Liver (tissue), 9 donors: ENCODE data around the gene CEP89. TPM values are rescaled to one million over a fixed set of nuclear protein-coding genes. Genes with fewer than 3 reads are reported as not detected.
"Not testable (repeated sequence)": the region's sequence is repeated elsewhere in the genome, so short reads cannot be mapped to it uniquely, and the experiment has no call there.

Source experiments
- DNase-seq: peaks from one replicate; pipeline ENCODE4 v3.0.0-alpha.2; 2017; ENCODE audit warnings: low spot score
- H3K27ac ChIP-seq, 2 donors: one replicate each; pipeline ENCODE4 v1.7.0; 2013; ENCODE audit warnings: inconsistent platforms in 2 of 2, low read length in 2 of 2, control low read depth in 1 of 2, low read depth in 1 of 2, mild to moderate bottlenecking in 1 of 2
- H3K27me3 ChIP-seq, 4 donors: one replicate each; pipeline versions ENCODE4 v1.6.1 to v1.7.0; 2013; ENCODE audit warnings: low read length in 3 of 4, inconsistent platforms in 1 of 4, mild to moderate bottlenecking in 1 of 4, moderate library complexity in 1 of 4; ENCODE audit not compliant: control insufficient read depth in 4 of 4, insufficient read depth in 4 of 4
- H3K36me3 ChIP-seq, 4 donors: one replicate each; pipeline versions ENCODE4 v1.6.1 to v1.7.0; 2013; ENCODE audit warnings: low read length in 3 of 4, mild to moderate bottlenecking in 3 of 4, low read depth in 1 of 4, moderate library complexity in 1 of 4; ENCODE audit not compliant: control insufficient read depth in 4 of 4, insufficient read depth in 3 of 4
- H3K4me1 ChIP-seq, 4 donors: one replicate each; pipeline versions ENCODE4 v1.6.1 to v1.7.0; 2013; ENCODE audit warnings: low read length in 3 of 4, mild to moderate bottlenecking in 3 of 4, moderate library complexity in 1 of 4; ENCODE audit not compliant: control insufficient read depth in 4 of 4, insufficient read depth in 4 of 4
- H3K4me3 ChIP-seq, 3 donors: one replicate each; pipeline versions ENCODE4 v1.6.1 to v1.7.0; 2013; ENCODE audit warnings: low read length in 3 of 3, control low read depth in 1 of 3, low read depth in 1 of 3, mild to moderate bottlenecking in 1 of 3
- H3K9ac ChIP-seq, 2 donors: one replicate each; pipeline ENCODE4 v1.7.0; 2013; ENCODE audit warnings: low read length in 2 of 2, mild to moderate bottlenecking in 2 of 2, moderate library complexity in 2 of 2, control low read depth in 1 of 2, low read depth in 1 of 2
- H3K9me3 ChIP-seq, 4 donors: one replicate each; pipeline versions ENCODE4 v1.6.1 to v1.7.0; 2013; ENCODE audit warnings: low read length in 3 of 4; ENCODE audit not compliant: control insufficient read depth in 4 of 4
- EGR1 ChIP-seq, 2 donors: IDR thresholded peaks; 2 replicates each; pipeline ENCODE4 v1.6.1; 2016 to 2018; ENCODE audit warnings: antibody characterized with exemption in 2 of 2, low read depth in 2 of 2
- FOXA2 ChIP-seq: IDR thresholded peaks from 2 replicates; pipeline ENCODE4 v1.6.1; 2016; ENCODE audit warnings: antibody characterized with exemption
- GABPA ChIP-seq, 2 donors: IDR thresholded peaks in 1 of 2; conservative IDR thresholded peaks in 1 of 2; 2 replicates each; pipeline ENCODE4 v1.6.1; 2016; ENCODE audit warnings: antibody characterized with exemption in 2 of 2, mild to moderate bottlenecking in 1 of 2, moderate library complexity in 1 of 2
- HNF4A ChIP-seq, 2 donors: conservative IDR thresholded peaks; 2 replicates each; pipeline ENCODE4 v1.6.1; 2016; ENCODE audit warnings: antibody characterized with exemption in 2 of 2, mild to moderate bottlenecking in 2 of 2
- HNF4G ChIP-seq: IDR thresholded peaks from 2 replicates; pipeline ENCODE4 v1.6.1; 2016; ENCODE audit warnings: antibody characterized with exemption
- JUND ChIP-seq, 2 donors: IDR thresholded peaks; 2 replicates each; pipeline ENCODE4 v1.6.1; 2016; ENCODE audit warnings: antibody characterized with exemption in 2 of 2
- NR2F2 ChIP-seq: IDR thresholded peaks from 2 replicates; pipeline ENCODE4 v1.6.1; 2016; ENCODE audit warnings: antibody characterized with exemption
- RAD21 ChIP-seq, 2 donors: IDR thresholded peaks; 2 replicates each; pipeline ENCODE4 v1.6.1; 2016; ENCODE audit warnings: antibody characterized with exemption in 2 of 2, mild to moderate bottlenecking in 2 of 2
- RXRA ChIP-seq, 2 donors: IDR thresholded peaks; 2 replicates each; pipeline ENCODE4 v1.6.1; 2017 to 2018; ENCODE audit warnings: antibody characterized with exemption in 2 of 2, mild to moderate bottlenecking in 1 of 2
- TAF1 ChIP-seq: conservative IDR thresholded peaks from 2 replicates; pipeline ENCODE4 v1.6.1; 2016; ENCODE audit warnings: antibody characterized with exemption, mild to moderate bottlenecking
- YY1 ChIP-seq: IDR thresholded peaks from 2 replicates; pipeline ENCODE4 v1.6.1; 2016; ENCODE audit warnings: antibody characterized with exemption, mild to moderate bottlenecking
- WGBS: extraction: QIAGEN DNeasy Blood & Tissue Kit; methylation state at CpG from one replicate; pipeline ENCODE4 v1.1.7; 2013; 5-methylcytosine and 5-hydroxymethylcytosine counted together
- polyA plus RNA-seq, 2 donors: library from polyadenylated mRNA; stranded (reverse) in 1 of 2; unstranded in 1 of 2; fragments of 200-250 nt in 1 of 2; fragments of >200 nt in 1 of 2; fragmentation: Nextera tagmentation in 1 of 2; extraction: Ambion mirVana in 1 of 2; gene quantifications; one replicate each; pipeline versions ENCODE4 v1.2.1 to v1.2.3, GENCODE V29; 2013 to 2015
- total RNA-seq, 2 donors: library from RNA; depleted of rRNA; stranded (reverse); fragments of >200 nt; gene quantifications; one replicate each; pipeline ENCODE4 v1.2.3, GENCODE V29; 2014
- TF ChIP-seq, protein P1 (sequence below): IDR thresholded peaks from 2 replicates; pipeline ENCODE4 v1.6.1; 2016; ENCODE audit warnings: antibody characterized with exemption, mild to moderate bottlenecking
- TF ChIP-seq, protein P2 (sequence below): IDR thresholded peaks from 2 replicates; pipeline ENCODE4 v1.6.1; 2016; ENCODE audit warnings: antibody characterized with exemption
- TF ChIP-seq, protein P3 (sequence below): IDR thresholded peaks from 2 replicates; pipeline ENCODE4 v1.6.1; 2016; ENCODE audit warnings: antibody characterized with exemption
- TF ChIP-seq, protein P4 (sequence below): IDR thresholded peaks from 2 replicates; pipeline ENCODE4 v1.6.1; 2016; ENCODE audit warnings: antibody characterized with exemption
- TF ChIP-seq, protein P5 (sequence below): fragments of 150-350 bp; IDR thresholded peaks from 2 replicates; pipeline ENCODE4 v1.5.1; 2017; ENCODE audit warnings: improper control_type of control experiment, low read depth, low read length; ENCODE audit not compliant: missing input control
- donor health status: healthy.
- donor health status: healthy.
- donor health status: healthy.
- donor health status: healthy.
- donor health status: healthy.

The CEP89 gene
- total and polyA plus RNA-seq, 4 donors: 2.0 to 2.9 (median 2.4) TPM

DNA sequence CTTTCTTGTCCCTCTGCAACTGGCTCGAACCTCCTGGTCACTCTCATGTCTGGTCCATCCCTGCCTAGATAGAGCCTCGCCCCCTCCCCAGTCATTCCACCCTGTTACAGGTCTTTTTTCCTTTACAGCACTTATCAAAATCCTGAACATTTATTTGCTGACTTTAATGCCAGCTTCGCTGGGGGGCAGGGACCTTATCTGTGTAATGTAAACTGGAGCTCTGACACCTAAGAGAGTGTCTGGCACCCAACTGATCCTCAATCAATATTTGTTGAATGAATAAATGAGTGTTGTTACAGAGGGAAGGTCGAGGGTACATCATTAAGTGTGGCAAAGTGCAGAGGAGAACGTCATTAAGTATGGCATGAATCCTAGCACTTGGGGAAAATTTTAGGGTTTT lies 17.0 kb upstream of the CEP89 start:
- Histone ChIP-seq H3K27ac (no peak overlapping the region), H3K9ac (no peak overlapping the region), H3K4me1 (no peaks in the 10 kb centered on the region), H3K4me3 (no peak overlapping the region), H3K27me3 (no peaks in the 10 kb centered on the region), H3K9me3 (no peaks in the 10 kb centered on the region), H3K36me3 (peaks cover 7 to 33% (median 22%) of the 10 kb centered on the region in 4 donors)
- DNase-seq: no peak
- TF ChIP-seq FOXA2: no peak
- no peak for TF ChIP-seq YY1
- TF ChIP-seq, protein P1, sequence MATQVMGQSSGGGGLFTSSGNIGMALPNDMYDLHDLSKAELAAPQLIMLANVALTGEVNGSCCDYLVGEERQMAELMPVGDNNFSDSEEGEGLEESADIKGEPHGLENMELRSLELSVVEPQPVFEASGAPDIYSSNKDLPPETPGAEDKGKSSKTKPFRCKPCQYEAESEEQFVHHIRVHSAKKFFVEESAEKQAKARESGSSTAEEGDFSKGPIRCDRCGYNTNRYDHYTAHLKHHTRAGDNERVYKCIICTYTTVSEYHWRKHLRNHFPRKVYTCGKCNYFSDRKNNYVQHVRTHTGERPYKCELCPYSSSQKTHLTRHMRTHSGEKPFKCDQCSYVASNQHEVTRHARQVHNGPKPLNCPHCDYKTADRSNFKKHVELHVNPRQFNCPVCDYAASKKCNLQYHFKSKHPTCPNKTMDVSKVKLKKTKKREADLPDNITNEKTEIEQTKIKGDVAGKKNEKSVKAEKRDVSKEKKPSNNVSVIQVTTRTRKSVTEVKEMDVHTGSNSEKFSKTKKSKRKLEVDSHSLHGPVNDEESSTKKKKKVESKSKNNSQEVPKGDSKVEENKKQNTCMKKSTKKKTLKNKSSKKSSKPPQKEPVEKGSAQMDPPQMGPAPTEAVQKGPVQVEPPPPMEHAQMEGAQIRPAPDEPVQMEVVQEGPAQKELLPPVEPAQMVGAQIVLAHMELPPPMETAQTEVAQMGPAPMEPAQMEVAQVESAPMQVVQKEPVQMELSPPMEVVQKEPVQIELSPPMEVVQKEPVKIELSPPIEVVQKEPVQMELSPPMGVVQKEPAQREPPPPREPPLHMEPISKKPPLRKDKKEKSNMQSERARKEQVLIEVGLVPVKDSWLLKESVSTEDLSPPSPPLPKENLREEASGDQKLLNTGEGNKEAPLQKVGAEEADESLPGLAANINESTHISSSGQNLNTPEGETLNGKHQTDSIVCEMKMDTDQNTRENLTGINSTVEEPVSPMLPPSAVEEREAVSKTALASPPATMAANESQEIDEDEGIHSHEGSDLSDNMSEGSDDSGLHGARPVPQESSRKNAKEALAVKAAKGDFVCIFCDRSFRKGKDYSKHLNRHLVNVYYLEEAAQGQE: no peak
- TF ChIP-seq TAF1: no peak
- no peak for TF ChIP-seq RAD21 (IDR thresholded peaks at IDR 0.05)
- TF ChIP-seq, protein P2, sequence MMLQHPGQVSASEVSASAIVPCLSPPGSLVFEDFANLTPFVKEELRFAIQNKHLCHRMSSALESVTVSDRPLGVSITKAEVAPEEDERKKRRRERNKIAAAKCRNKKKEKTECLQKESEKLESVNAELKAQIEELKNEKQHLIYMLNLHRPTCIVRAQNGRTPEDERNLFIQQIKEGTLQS: no peak
- no peak for TF ChIP-seq HNF4G
- no peak for TF ChIP-seq GABPA (IDR thresholded peaks at IDR 0.05 in 1 of 2, conservative IDR thresholded peaks at IDR 0.05 in 1 of 2)
- no peak for TF ChIP-seq EGR1 (IDR thresholded peaks at IDR 0.05; ENCODE audit: low read depth in 2 of 2)
- TF ChIP-seq, protein P3, sequence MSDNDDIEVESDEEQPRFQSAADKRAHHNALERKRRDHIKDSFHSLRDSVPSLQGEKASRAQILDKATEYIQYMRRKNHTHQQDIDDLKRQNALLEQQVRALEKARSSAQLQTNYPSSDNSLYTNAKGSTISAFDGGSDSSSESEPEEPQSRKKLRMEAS: no peak
- TF ChIP-seq, protein P4, sequence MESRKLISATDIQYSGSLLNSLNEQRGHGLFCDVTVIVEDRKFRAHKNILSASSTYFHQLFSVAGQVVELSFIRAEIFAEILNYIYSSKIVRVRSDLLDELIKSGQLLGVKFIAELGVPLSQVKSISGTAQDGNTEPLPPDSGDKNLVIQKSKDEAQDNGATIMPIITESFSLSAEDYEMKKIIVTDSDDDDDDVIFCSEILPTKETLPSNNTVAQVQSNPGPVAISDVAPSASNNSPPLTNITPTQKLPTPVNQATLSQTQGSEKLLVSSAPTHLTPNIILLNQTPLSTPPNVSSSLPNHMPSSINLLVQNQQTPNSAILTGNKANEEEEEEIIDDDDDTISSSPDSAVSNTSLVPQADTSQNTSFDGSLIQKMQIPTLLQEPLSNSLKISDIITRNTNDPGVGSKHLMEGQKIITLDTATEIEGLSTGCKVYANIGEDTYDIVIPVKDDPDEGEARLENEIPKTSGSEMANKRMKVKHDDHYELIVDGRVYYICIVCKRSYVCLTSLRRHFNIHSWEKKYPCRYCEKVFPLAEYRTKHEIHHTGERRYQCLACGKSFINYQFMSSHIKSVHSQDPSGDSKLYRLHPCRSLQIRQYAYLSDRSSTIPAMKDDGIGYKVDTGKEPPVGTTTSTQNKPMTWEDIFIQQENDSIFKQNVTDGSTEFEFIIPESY: no peak
- TF ChIP-seq NR2F2: no peak
- no peak for TF ChIP-seq HNF4A (conservative IDR thresholded peaks at IDR 0.05)
- no peak for TF ChIP-seq RXRA (IDR thresholded peaks at IDR 0.05)
- TF ChIP-seq JUND (IDR thresholded peaks at IDR 0.05): no peak
- TF ChIP-seq, protein P5, sequence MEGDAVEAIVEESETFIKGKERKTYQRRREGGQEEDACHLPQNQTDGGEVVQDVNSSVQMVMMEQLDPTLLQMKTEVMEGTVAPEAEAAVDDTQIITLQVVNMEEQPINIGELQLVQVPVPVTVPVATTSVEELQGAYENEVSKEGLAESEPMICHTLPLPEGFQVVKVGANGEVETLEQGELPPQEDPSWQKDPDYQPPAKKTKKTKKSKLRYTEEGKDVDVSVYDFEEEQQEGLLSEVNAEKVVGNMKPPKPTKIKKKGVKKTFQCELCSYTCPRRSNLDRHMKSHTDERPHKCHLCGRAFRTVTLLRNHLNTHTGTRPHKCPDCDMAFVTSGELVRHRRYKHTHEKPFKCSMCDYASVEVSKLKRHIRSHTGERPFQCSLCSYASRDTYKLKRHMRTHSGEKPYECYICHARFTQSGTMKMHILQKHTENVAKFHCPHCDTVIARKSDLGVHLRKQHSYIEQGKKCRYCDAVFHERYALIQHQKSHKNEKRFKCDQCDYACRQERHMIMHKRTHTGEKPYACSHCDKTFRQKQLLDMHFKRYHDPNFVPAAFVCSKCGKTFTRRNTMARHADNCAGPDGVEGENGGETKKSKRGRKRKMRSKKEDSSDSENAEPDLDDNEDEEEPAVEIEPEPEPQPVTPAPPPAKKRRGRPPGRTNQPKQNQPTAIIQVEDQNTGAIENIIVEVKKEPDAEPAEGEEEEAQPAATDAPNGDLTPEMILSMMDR: no peak
- 71% methylated on average over 5 of the region's 5 CpGs for WGBS

DNA sequence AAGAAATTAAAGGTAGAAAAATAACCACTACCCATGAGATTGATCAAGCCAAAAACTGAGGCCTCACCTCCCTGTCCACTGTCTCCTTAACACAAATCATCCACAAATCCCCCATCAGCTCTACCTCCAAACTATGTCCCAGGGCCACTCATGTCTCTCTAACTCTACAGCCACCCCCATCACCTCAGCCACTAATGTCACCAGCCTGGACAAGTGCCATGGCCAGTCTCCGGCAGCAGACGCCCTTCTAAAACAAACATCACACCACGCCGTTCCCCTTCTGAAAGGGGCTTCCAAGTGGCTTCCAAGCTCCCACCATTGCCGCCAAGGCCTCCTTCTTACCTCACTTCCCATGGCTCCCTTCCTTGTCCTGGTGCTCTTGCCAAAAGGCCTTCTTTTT lies 16.5 kb upstream of the CEP89 start:
- peaks cover 7 to 30% (median 21%) of the 10 kb centered on the region in 4 donors for H3K36me3 ChIP-seq
- DNase-seq: not testable (repeated sequence)
- WGBS: 82% methylated on average over 5 of the region's 5 CpGs

More for the DNA sequence above, 16.5 kb upstream of the CEP89 start:
- not testable (repeated sequence) for H3K27ac ChIP-seq, H3K4me1 ChIP-seq, H3K4me3 ChIP-seq, H3K9ac ChIP-seq, H3K9me3 ChIP-seq, H3K27me3 ChIP-seq
